NCI-H1436 (cell line): ENCODE results near the gene SCN7A.

Experiments
- DNase-seq: peaks from one replicate; lab custom pipeline; 2025; lab: John Stamatoyannopoulos, UW

The SCN7A gene

GRCh38 chr2:166404831-166405568 lies 89.0 kb downstream of the SCN7A start:
- DNase-seq = no peak

- no peak for DNase-seq
Measured at GRCh38 chr2:166394245-166394644, 99.8 kb downstream of the SCN7A start.

- no peak for DNase-seq
Measured at GRCh38 chr2:166393008-166393407, 101.0 kb downstream of the SCN7A start.

- no peak for DNase-seq
Measured at GRCh38 chr2:166388481-166389070, 105.5 kb downstream of the SCN7A start.

GRCh38 chr2:166385313-166385712 lies 108.7 kb downstream of the SCN7A start:
- no peak for DNase-seq

- DNase-seq = peak; percentile 38
Measured at GRCh38 chr2:166384774-166385173, 109.3 kb downstream of the SCN7A start.

- DNase-seq = no peak
Measured at GRCh38 chr2:166382448-166382847, 111.6 kb downstream of the SCN7A start.

GRCh38 chr2:166380615-166381014 lies 113.4 kb downstream of the SCN7A start:
- no peak for DNase-seq

GRCh38 chr2:166376873-166377272 lies 117.2 kb downstream of the SCN7A start:
- DNase-seq = no peak

- DNase-seq = no peak
Measured at GRCh38 chr2:166376488-166376828, 117.6 kb downstream of the SCN7A start.

GRCh38 chr2:166375736-166376487 lies 118.1 kb downstream of the SCN7A start, which contains the start of gene SCN9A:
Gene SCN9A, minus strand, starts transcription at chr2:166375944. Its CDS starts 64,188 bp downstream, at chr2:166311756.
- DNase-seq = peak; percentile 92

- DNase-seq = no peak
Measured at GRCh38 chr2:166375195-166375735, 118.8 kb downstream of the SCN7A start.

GRCh38 chr2:166373951-166374350 lies 120.1 kb downstream of the SCN7A start:
- peak; percentile 83 for DNase-seq

- DNase-seq = no peak
Measured at GRCh38 chr2:166373539-166373938, 120.5 kb downstream of the SCN7A start.

GRCh38 chr2:166373105-166373504 lies 120.9 kb downstream of the SCN7A start:
- peak; percentile 26 for DNase-seq

- no peak for DNase-seq
Measured at GRCh38 chr2:166372046-166372445, 122.0 kb downstream of the SCN7A start.

- no peak for DNase-seq
Measured at GRCh38 chr2:166365803-166366420, 128.1 kb downstream of the SCN7A start.

GRCh38 chr2:166365239-166365638 lies 128.8 kb downstream of the SCN7A start:
- no peak for DNase-seq

- no peak for DNase-seq
Measured at GRCh38 chr2:166364476-166365161, 129.4 kb downstream of the SCN7A start.

- DNase-seq = no peak
Measured at GRCh38 chr2:166361351-166362153, 132.5 kb downstream of the SCN7A start.

GRCh38 chr2:166360906-166361305 lies 133.1 kb downstream of the SCN7A start:
- DNase-seq = no peak
